ENCODE measurements around the gene HIKESHI. TPM values are rescaled to one million over a fixed set of nuclear protein-coding genes. Genes with fewer than 3 reads are reported as not detected.

Gene HIKESHI
- total RNA-seq = 47.6 TPM

GRCh38 chr11:86302092-86302793 is at the start of gene HIKESHI:
Gene HIKESHI, plus strand, starts transcription at chr11:86302240. Its CDS starts 209 bp downstream, at chr11:86302449.

GRCh38 chr11:86374586-86374985 is 72.5 kb downstream of the HIKESHI start, which contains the start of gene CCDC81:
Gene CCDC81, plus strand, starts transcription at chr11:86374887. Its CDS starts 277 bp downstream, at chr11:86375164.

Small RNA genes within 50 kb of the gene (small RNA-seq; reads per million reads assigned to genes)
- gene RN7SL225P (ENCODE audit: low replicate concordance) = not detected

Other genes starting within 250 kb of the HIKESHI start
- 732 TPM for gene PICALM, start 233.2 kb upstream of the HIKESHI start, total RNA-seq
- 51.6 TPM for gene EED, start 57.5 kb upstream of the HIKESHI start, total RNA-seq
- 2.8 TPM for gene CCDC81, start 72.6 kb downstream of the HIKESHI start, total RNA-seq